ENCODE data around the gene HIVEP2.
A peak's percentile ranks its signal among the peaks of the same experiment; 100 is the strongest.

Gene HIVEP2

GRCh38 chr6:142886431-142887170 lies 58.4 kb downstream of the HIVEP2 start:
- DNase-seq (ENCODE audit: low read depth): peak; percentile 64
- TF ChIP-seq, protein P1, sequence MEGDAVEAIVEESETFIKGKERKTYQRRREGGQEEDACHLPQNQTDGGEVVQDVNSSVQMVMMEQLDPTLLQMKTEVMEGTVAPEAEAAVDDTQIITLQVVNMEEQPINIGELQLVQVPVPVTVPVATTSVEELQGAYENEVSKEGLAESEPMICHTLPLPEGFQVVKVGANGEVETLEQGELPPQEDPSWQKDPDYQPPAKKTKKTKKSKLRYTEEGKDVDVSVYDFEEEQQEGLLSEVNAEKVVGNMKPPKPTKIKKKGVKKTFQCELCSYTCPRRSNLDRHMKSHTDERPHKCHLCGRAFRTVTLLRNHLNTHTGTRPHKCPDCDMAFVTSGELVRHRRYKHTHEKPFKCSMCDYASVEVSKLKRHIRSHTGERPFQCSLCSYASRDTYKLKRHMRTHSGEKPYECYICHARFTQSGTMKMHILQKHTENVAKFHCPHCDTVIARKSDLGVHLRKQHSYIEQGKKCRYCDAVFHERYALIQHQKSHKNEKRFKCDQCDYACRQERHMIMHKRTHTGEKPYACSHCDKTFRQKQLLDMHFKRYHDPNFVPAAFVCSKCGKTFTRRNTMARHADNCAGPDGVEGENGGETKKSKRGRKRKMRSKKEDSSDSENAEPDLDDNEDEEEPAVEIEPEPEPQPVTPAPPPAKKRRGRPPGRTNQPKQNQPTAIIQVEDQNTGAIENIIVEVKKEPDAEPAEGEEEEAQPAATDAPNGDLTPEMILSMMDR (IDR thresholded peaks at IDR 0.05; ENCODE audit: insufficient read depth, low read depth, low read length, missing control alignments): peak; percentile 31
- H3K4me3 ChIP-seq (ENCODE audit: low read length): no peak overlapping the region

- peak overlapping the region; percentile 32 for H3K4me3 ChIP-seq (ENCODE audit: low read length)
- DNase-seq (ENCODE audit: low read depth): peak; percentile 98
- TF ChIP-seq, protein P1 (IDR thresholded peaks at IDR 0.05; ENCODE audit: insufficient read depth, low read depth, low read length, missing control alignments): no peak
Measured at GRCh38 chr6:142885182-142885867, 59.7 kb downstream of the HIVEP2 start.

DNA sequence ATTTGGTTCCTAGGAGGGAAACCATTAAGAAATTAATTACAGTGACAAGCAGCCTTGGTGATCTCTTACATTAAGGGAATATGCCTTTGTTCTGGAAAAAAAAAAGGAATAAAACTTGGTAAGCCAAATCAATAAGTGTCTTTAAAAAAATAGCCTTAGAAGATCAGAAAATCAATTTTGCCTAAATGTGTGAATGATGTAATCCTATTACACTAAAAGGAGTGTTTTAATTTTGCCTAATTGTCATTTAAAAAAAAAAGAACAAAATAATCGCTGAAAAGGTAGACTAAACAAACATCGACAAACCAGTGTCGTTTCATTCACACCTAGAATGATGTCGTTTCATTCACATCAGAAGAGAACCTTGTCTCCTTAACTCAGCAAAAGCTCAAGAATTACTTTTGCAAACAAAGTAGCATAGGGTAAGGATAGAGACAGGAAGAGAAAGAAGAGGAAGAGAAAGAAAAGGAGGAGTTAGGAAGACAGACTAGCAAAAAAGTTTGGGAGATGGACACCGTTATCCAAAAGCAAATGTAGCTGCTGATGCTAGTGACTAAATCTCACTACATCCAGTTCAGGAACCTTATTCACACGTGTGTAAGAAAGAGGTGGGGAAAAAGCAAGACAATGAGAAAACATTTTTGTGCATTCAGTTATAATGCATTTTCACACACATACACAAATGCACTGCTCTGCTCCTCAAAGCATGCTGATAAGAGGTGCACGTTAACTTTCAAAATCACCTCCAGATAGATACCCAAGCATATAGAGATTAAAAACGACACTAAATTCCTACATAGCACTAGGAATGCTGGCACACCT lies 60.6 kb downstream of the HIVEP2 start:
- TF ChIP-seq, protein P1 (IDR thresholded peaks at IDR 0.05; ENCODE audit: insufficient read depth, low read depth, low read length, missing control alignments): no peak
- no peak overlapping the region for H3K4me3 ChIP-seq (ENCODE audit: low read length)
- no peak for DNase-seq (ENCODE audit: low read depth)

DNA sequence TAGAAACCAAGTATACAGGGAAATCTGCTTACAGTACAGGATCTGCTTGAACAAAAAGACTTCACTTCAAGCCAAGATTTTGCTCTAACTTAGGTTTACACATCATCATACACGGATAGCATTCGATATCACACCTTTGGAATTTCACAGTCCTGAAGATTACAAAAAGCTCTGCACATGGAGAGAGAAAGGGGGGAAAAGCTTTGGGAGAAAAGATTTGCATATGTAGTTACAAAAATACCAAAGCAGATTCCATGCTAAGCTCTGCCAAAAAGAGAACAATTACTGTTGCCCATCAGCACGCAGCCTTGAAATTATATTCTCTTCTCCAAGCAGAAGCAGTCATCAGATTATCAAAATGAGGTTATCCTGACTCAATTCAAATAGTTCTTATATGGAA lies 62.0 kb downstream of the HIVEP2 start:
- TF ChIP-seq, protein P1 (IDR thresholded peaks at IDR 0.05; ENCODE audit: insufficient read depth, low read depth, low read length, missing control alignments): no peak
- no peak for DNase-seq (ENCODE audit: low read depth)
- H3K4me3 ChIP-seq (ENCODE audit: low read length): no peak overlapping the region

GRCh38 chr6:142881761-142882160 lies 63.2 kb downstream of the HIVEP2 start:
- TF ChIP-seq, protein P1 (IDR thresholded peaks at IDR 0.05; ENCODE audit: insufficient read depth, low read depth, low read length, missing control alignments): no peak
- no peak for DNase-seq (ENCODE audit: low read depth)
- no peak overlapping the region for H3K4me3 ChIP-seq (ENCODE audit: low read length)

- H3K4me3 ChIP-seq (ENCODE audit: low read length): no peak overlapping the region
- TF ChIP-seq, protein P1 (IDR thresholded peaks at IDR 0.05; ENCODE audit: insufficient read depth, low read depth, low read length, missing control alignments): no peak
- no peak for DNase-seq (ENCODE audit: low read depth)
Measured at GRCh38 chr6:142881290-142881689, 63.7 kb downstream of the HIVEP2 start.
